Cardiac muscle cell (in vitro differentiated cells and primary cell): ENCODE data around the gene PPP1R3C. TPM values are rescaled to one million over a fixed set of nuclear protein-coding genes. Genes with fewer than 3 reads are reported as not detected.

Source experiments
- DNase-seq, 2 donors: peaks; one replicate each; pipeline versions ENCODE4 v3.0.0 to v3.0.0-alpha.2; 2010 to 2017; ENCODE audit warnings: low read depth in 1 of 2, low spot score in 1 of 2
- H3K27ac ChIP-seq: fragments of 200-600 bp; sonication (generic); 2 replicates; pipeline ENCODE4 v1.5.1; 2016
- H3K27me3 ChIP-seq: fragments of 200-600 bp; sonication (generic); 2 replicates; pipeline ENCODE4 v1.6.0; 2016; ENCODE audit warnings: control low read depth
- H3K36me3 ChIP-seq: fragments of 200-600 bp; sonication (generic); 2 replicates; pipeline ENCODE4 v1.5.1; 2016; ENCODE audit warnings: control low read depth
- H3K4me1 ChIP-seq: fragments of 200-600 bp; sonication (generic); 2 replicates; pipeline ENCODE4 v1.8.1; 2017; ENCODE audit warnings: low read depth, mild to moderate bottlenecking, mixed run types
- H3K4me3 ChIP-seq: fragments of 200-600 bp; sonication (generic); 2 replicates; pipeline ENCODE4 v1.5.1; 2016; ENCODE audit warnings: mild to moderate bottlenecking
- H3K9me3 ChIP-seq: fragments of 200-600 bp; sonication (generic); 2 replicates; pipeline ENCODE4 v1.5.1; 2017; ENCODE audit warnings: low read depth, mild to moderate bottlenecking, control low read depth
- polyA plus RNA-seq: library from polyadenylated mRNA; unstranded; fragments of >200 nt; fragmentation: Nextera tagmentation; extraction: Ambion mirVana; gene quantifications from 2 replicates; pipeline ENCODE4 v1.2.1, GENCODE V29; 2016
- total RNA-seq: library from RNA; depleted of rRNA; stranded (reverse); fragments of >200 nt; gene quantifications from 2 replicates; pipeline ENCODE4 v1.2.3, GENCODE V29; 2016
- TF ChIP-seq, protein P1 (sequence below): IDR thresholded peaks from 2 replicates; pipeline ENCODE4 v1.5.1; 2012; ENCODE audit warnings: low read depth, mild to moderate bottlenecking, low read length

The PPP1R3C gene
- total and polyA plus RNA-seq, 2 experiments from 2014 or later: 52.1 to 90.7 TPM

DNA sequence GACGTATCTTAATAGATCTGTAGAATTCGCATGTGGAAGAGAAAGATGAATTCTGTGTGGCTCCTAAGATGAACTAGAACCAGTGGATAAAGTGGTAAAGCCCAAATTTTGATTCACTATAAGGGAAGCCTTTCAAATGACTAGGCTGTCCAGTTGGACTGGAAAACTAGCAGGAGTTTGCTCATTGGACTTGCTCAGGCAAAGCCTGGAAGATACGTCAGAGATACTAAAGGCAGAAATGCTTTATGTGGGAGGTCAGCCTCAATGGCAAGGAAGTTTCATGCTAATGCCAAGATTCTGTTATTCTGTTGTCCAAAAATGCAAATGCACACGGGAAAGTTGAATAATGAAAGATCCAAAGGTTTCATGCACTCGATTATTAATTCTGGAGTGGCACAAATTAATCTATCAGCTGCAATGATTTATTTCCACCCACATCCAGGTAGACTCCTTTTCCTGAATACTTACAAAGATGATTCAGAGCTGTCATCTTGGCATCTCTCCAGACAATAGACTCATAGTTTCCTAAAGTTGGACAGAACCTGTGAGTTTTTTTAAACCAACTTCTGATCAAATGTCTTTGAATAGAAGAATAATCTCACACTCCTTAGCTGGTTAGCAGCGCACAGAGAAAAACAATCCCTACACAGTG, 20.5 kb upstream of the PPP1R3C start:
- Histone ChIP-seq H3K9me3 (no peaks in the 10 kb centered on the region), H3K27ac (no peak overlapping the region), H3K4me1 (no peaks in the 10 kb centered on the region), H3K36me3 (no peaks in the 10 kb centered on the region), H3K27me3 (no peaks in the 10 kb centered on the region), H3K4me3 (no peak overlapping the region)
- DNase-seq: peak in 1 of 2 donors; percentile 80
- TF ChIP-seq, protein P1, sequence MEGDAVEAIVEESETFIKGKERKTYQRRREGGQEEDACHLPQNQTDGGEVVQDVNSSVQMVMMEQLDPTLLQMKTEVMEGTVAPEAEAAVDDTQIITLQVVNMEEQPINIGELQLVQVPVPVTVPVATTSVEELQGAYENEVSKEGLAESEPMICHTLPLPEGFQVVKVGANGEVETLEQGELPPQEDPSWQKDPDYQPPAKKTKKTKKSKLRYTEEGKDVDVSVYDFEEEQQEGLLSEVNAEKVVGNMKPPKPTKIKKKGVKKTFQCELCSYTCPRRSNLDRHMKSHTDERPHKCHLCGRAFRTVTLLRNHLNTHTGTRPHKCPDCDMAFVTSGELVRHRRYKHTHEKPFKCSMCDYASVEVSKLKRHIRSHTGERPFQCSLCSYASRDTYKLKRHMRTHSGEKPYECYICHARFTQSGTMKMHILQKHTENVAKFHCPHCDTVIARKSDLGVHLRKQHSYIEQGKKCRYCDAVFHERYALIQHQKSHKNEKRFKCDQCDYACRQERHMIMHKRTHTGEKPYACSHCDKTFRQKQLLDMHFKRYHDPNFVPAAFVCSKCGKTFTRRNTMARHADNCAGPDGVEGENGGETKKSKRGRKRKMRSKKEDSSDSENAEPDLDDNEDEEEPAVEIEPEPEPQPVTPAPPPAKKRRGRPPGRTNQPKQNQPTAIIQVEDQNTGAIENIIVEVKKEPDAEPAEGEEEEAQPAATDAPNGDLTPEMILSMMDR: no peak

- no peak overlapping the region for H3K4me3 ChIP-seq
- TF ChIP-seq, protein P1: no peak
- no peaks in the 10 kb centered on the region for H3K9me3 ChIP-seq
- H3K27ac ChIP-seq: no peak overlapping the region
- no peaks in the 10 kb centered on the region for H3K4me1 ChIP-seq
- DNase-seq: peak in 1 of 2 donors; percentile 92
- no peaks in the 10 kb centered on the region for H3K27me3 ChIP-seq
- no peaks in the 10 kb centered on the region for H3K36me3 ChIP-seq
Measured at GRCh38 chr10:91652364-91652763, 19.5 kb upstream of the PPP1R3C start.

DNA sequence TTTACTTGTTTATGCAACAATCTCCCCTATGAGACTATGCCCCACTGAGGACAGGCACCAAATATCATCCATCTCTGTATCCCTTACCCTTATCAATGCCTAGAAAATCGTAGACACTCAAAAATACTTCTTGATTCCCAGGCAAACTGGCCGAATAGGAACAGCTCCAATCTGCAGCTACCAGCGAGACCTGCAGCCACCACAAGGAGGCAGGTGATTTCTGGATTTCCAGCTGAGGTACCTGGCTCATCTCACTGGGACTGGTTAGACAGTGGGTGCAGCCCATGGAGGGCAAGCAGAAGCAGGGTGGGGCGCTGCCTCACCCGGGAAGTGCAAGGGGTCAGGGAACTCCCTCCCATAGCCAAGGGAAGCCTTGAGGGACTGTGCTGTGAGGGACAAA, 10.8 kb upstream of the PPP1R3C start:
- no peak overlapping the region for H3K4me3 ChIP-seq
- TF ChIP-seq, protein P1: peak; percentile 28
- no peaks in the 10 kb centered on the region for H3K36me3 ChIP-seq
- no peaks in the 10 kb centered on the region for H3K4me1 ChIP-seq
- H3K9me3 ChIP-seq: no peaks in the 10 kb centered on the region
- no peak overlapping the region for H3K27ac ChIP-seq
- DNase-seq: peak in 1 of 2 donors; percentile 21
- H3K27me3 ChIP-seq: no peaks in the 10 kb centered on the region

DNA sequence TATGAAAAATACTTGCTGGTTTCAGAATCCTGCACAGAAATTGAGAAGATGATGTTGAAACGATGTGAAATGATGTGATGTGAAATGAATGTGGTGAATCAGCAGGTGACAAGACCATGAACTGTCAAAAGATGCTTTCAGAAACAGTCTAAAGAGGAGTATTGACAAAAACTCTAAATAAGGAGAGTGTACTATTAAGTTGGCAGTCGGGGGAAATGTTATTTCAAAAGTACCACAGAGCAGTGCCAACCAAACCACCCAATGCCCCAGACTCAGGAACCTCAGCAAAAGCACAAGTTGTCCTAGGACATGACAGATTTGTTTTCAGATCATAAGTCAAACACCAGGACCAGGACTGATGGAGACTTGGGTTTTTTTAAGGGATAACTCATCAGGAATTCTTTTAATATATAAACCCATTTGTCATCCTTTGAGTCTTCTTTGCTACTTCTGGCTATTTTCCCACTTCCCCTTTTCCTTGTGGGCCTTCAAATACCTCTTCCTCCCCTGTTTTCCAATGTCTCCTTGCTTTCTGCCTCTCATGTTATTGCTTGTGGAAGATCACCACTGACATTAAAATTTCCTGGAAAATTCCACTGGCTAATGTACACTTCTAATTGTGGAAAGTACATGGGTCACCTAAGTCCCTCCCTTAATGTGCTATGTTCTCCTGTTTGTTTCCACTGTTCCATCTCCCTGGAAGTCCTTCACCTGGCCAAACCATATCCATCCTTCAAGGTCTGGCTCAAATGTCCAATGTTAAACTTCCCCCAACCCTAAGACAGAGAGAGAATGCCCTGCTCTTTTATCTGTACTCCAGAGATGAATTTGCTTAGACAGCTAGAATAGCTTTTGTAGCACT, 10.2 kb upstream of the PPP1R3C start:
- Histone ChIP-seq H3K27me3 (no peaks in the 10 kb centered on the region), H3K9me3 (no peaks in the 10 kb centered on the region), H3K4me1 (no peaks in the 10 kb centered on the region), H3K27ac (no peak overlapping the region), H3K4me3 (no peak overlapping the region), H3K36me3 (no peaks in the 10 kb centered on the region)
- TF ChIP-seq, protein P1: no peak
- no peak for DNase-seq

DNA sequence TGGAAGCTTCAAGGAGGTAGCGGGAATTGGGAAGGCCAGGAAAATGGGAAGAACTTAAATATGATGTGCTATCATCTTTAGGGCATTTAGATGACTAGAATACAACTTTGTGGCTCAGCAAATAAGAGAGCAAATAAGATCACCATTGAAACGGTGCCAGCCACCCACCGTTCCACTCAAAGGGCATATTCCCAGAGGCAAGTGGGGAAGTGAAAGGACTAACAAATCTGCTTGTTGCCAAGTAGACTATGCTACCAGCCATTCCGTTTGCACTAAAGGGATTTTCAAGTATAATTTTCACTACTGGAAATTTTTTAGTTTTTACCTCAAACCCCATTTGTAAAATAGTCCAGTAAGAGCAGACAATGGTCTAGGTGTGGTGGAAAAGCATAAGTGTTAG, 4.0 kb upstream of the PPP1R3C start:
- no peaks in the 10 kb centered on the region for H3K27me3 ChIP-seq
- TF ChIP-seq, protein P1: no peak
- no peak overlapping the region for H3K27ac ChIP-seq

More for the DNA sequence above, 4.0 kb upstream of the PPP1R3C start:
- Histone ChIP-seq H3K4me1 (peaks cover 16% of the 10 kb centered on the region), H3K4me3 (no peak overlapping the region), H3K9me3 (no peaks in the 10 kb centered on the region), H3K36me3 (no peaks in the 10 kb centered on the region)
- no peak for DNase-seq
